8988T (cell line): ENCODE data around the gene SIN3A.
A peak's percentile ranks its signal among the peaks of the same experiment; 100 is the strongest.
"Not testable (repeated sequence)": the region's sequence is repeated elsewhere in the genome, so short reads cannot be mapped to it uniquely, and the experiment has no call there.

Experiments used
- DNase-seq: peaks from one replicate; pipeline ENCODE4 v3.0.0; 2011

Gene SIN3A

DNA sequence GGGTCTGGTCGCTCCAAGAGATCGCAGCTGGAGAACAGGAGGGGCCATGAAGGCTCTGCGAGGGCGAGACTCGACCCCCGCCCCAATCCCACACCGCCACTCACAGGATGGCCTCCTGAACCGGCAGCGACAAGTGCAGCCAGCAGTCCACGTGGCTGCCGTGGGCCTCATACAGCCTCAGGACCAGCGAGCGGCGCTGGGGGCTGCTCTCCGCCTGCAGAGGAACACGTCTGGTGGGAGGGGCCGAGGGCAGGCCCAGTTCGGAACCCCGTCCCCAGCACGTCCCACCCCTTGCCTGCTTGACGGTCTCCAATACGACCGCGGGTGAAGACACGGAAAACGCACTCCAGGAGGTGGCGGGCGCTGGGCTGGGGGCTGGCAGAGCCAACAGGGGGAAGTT, 95.5 kb downstream of the SIN3A start:
- no peak for DNase-seq

DNA sequence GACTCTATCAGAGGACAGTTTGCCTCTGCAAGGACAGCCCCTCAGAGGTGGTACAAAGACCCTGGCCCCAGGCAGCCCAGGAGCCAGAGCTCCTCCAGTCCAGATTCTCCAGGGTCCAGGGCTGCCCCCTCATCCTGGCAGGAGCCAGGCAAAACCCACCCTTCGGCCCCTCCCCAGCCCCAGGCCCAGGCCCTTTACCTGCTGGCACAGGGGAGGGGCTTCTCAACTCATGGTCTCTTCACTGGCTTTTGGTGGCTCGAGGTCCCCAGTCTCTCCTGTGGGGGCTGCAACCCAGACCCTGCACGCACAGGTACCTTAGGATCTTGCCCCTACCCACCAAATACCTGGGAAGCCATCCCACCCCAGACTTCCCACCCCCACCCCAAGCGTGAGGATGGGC, 96.1 kb downstream of the SIN3A start:
- DNase-seq, result no peak

DNA sequence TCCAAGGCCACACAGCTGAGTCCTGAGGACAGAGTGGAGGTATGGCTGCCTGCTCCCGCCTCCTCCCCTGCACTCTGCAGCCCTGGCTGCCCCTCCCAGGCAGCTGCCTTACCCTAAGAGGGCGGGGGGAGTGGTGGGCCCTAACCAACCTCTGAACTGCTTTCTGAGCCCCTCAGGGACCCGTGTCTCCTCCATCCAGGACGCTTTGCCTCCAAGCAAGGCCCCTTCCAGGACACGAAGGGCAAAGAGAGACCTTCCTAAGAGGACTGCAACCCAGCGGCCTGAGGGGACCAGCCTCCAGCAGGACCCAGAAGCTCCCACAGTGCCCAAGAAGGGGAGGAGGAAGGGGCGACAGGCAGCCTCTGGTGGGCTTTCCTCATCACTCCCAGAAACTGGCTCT, 97.0 kb downstream of the SIN3A start:
- DNase-seq, result no peak

DNA sequence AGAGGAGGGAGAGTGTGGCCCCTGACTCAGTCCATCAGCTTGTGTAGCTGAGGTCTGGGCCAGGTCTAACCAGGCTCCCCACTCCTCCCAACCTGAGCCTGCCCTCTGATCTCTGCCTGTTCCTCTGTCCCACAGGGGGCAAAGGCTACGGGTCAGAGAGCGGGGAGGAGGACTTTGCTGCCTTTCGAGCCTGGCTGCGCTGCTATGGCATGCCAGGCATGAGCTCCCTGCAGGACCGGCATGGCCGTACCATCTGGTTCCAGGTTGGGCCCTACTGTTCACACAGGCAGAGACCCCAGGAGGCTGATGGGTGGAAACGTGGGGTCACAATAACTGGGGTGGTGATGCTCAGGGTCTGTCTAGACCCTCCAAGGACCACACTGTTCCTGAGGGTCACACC, 97.9 kb downstream of the SIN3A start:
- peak; percentile 8 for DNase-seq

DNA sequence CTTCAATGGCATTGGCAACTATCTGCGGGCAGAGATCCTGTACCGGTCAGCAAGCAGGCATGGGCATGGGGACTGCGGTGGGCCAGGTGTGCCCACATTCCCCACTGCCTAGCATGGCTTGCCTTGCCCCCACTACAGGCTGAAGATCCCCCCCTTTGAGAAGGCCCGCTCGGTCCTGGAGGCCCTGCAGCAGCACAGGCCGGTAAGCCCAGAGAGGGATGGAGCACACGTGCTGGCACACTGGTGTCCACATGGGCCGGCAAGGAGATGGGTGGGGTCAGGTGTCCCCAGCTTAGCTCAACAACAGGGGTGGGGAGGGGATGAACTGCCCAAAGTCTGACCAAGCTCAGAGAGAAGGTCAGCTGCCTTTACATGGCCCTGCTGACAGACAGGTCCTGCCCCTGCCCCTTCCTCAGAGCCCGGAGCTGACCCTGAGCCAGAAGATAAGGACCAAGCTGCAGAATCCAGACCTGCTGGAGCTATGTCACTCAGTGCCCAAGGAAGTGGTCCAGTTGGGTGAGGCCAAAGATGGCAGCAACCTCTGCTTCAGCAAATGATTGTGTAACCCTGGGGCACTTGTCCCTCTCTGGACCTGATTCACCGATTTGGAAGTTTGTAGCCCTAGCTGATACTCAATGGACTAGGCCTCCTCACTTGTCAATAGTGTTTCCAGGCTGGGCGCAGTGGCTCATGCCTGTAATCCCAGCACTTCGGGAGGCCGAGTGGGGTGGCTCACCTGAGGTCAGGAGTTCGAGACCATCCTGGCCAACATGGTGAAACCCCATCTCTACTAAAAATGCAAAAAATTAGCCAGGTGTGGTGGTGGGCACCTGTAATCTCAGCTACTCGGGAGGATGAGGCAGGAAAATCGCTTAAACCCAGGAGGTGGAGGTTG, 99.1 kb downstream of the SIN3A start:
- peak; percentile 7 for DNase-seq

DNA sequence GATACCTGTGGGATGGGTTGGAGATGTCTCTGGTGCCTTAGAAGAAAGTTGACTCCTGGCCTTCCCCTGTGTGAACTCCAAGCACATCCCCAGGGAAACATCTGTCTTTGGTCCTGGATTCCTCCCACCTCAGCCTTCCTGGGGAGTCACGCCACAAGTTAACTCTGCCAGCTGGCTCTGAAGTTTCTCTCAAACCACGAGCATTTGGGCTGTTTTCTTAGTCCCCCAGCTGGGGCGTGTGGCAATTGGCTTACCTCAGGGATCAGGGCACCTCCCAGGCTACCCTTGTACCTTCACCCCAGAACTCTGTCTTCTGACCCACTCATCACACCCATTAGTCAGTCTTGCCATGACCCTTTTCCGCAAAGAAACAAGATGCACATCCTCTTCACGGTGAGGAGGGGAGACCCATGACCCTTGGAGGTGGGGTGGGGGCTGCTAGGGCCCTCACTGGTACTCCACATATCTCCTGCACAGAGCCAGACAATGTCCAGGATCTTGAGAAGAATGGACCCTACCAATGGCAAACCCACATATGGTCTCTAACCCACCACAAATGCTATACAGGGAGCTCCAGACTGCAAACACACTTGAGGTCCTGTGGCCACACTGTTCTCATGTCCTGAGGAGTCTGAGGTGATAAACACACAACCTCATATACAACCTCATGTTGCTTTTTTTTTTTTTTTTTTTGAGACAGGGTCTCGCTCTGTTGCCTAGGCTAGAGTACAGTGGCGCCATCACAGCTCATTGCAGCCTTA, 100.7 kb downstream of the SIN3A start:
- DNase-seq, result no peak

DNA sequence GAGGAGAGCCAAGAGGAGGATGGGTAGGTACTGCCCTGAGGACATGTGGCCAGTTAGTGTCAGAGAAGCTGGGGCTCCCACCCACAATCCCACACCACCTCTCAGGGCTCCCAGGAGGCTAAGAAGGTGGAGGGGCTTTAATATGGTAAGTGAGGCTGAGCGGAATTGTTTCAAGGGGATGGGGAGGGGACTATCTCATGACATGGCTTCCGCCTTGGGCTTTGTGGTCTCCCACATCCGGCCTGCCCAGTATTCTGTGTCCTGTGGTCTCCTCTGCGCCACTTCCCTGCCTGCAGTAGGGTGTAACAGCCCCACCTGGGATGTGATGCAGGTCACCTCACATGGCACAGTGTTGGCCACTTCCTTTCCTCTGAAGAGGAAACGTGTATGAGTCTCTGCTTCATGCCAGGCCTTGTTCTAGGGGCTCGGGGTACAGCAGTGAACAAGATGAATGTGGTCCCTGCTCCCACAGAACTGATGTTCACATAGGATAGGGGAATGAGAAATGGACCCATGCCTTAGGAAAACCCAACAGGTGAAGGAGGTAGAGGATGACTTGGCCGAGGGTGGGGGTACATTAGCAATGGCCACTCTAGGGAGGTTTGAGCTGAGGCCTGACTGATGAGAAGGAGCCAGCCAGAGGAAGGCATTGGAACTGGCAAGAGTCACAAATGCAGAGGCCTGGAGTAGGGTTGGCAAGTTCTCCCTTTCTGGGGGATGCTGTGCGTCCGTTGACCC, 101.5 kb downstream of the SIN3A start:
- DNase-seq, result no peak

DNA sequence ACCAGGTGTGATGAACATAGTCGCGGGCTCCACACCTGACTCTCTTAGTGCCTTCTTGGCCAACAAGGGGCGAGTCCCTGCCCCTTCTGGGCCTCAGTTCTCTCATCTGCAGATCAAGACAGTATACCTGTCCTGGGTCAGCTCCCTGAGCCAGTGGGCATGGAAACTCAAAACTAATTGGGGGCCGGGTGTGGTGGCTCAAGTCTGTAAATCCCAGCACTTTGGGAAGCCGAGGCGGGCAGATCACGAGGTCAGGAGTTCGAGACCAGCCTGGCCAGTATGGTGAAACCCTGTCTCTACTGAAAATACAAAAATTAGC, 102.2 kb downstream of the SIN3A start:
- DNase-seq, result not testable (repeated sequence)

DNA sequence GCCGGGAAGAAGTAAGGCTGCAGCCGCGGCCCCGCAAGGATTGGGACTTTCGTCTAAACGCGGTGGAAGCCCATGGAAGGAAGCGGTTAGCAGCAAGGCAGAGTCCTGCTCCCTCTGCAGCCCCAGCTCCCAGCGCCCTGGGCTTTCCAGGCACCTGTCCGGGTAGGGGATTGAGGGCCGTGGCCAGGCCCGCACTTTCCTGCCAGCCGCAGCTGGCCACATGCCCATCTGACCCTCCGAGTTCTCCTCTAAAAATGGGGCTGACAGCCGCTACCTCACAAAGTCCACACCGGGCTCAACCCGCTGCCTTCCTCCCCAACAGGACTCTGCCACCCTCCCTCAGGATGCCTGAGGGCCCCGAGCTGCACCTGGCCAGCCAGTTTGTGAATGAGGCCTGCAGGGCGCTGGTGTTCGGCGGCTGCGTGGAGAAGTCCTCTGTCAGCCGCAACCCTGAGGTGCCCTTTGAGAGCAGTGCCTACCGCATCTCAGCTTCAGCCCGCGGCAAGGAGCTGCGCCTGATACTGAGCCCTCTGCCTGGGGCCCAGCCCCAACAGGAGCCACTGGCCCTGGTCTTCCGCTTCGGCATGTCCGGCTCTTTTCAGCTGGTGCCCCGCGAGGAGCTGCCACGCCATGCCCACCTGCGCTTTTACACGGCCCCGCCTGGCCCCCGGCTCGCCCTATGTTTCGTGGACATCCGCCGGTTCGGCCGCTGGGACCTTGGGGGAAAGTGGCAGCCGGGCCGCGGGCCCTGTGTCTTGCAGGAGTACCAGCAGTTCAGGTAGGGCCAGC, 102.7 kb downstream of the SIN3A start:
- peak; percentile 17 for DNase-seq

DNA sequence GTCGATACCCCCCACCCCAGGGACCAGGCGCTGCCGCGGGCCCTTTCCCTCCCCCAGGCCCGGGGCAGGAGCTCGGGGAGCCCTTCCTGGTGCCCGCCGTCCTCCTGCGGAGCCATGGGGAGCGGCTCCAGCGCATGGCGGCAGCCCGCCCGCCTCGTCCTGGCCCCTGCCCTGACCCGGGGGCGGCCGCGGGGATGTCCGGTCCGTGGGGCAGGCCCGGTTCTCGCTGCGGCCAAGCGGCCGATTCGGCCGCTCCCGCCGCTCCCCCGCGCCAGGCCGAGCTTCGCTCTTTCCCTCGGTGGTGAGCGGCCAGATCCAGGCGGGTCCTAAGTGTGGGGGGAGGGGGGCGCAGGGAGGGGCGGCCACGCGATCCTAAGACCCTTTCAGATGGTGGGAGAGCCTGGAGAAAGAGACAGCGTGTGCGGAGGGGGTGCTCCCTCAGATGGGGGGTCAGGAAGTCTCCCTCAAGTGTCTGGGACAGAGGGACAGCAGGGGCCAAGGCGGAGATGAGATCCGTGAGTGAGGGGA, 103.4 kb downstream of the SIN3A start:
- peak; percentile 24 for DNase-seq

DNA sequence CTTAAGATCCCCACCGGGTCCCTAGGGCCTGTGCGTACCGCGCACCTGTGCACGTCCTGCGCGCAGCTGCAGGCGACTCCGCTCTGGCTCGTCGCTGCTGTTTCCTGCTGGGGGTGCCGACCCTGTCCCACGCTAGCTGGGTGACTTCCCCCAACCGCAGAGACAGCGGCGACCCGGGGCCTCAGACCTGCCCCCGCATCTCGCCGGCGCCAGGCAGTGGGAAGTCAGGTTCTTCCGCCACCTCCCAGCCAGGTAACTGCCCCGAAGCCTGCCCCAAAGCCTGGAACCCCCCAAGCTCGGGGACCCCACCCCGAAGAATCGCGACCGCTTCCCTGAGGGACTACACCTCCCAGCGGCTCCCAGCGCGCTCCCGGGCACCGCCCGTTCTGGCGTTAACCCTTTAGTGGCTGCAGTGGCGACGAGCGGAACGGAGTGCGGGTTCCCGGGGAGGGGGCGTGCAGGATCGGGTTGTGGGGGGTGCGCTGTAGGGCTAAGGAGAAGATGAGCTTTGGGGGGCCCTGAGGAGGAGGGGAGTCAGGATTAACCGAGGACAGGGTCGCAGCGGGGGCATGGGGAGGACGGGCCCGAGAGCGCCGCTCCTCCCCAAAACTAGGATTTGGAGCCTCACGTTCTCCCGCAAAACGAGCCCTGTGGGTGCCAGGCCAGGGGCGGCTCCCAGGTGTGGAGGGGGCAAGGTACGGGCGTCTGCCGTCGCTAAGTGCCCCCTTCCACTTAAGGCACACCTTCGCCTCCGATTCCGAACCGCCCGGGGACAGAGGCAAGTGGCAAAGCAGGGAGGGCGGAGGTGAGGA, 104.1 kb downstream of the SIN3A start:
- peak; percentile 55 for DNase-seq

DNA sequence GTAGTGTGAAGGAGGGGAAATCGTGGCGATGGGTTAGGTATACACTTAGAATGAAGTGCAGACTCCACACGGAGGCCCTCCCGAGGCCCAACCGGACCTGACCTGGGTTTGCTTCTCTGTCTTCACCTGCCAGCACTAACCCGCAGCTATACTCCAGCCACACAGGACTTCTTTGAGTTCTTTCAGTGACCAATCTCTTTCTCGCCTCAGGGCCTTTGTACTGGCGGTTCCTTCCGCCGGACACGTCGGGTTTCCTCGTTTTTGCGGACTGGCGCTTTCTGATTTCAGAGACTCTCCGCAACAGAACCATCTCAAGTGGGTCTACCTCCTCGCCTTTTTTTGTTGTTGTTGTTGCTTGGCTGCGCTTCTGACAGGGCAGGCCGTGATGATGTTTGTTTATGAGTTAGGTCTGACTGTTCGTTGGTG, 104.7 kb downstream of the SIN3A start, which contains the start of gene NEIL1:
Gene NEIL1, plus strand, starts transcription at position 244 of the 426 bp plus-strand sequence. CDS start 1,867 bp downstream, outside the sequence.
- peak; percentile 8 for DNase-seq

DNA sequence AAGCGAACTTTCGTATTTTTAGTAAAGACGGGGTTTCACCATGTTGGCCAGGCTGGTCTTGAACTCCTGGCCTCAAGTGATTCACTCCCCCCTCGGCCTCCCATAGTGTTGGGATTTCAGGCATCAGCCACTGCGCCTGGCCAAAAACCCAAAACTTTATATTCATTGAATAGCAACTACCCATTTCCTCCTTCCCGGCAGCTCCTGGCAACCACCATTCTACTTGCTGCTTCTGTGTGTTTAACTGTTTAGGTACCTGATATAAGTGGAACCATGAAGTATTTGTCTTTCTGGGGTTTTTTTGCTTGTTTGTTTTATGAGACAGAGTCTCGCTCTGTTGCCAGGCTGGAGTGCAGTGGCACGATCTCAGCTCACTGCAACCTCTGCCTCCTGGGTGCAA, 107.5 kb downstream of the SIN3A start:
- DNase-seq, result not testable (repeated sequence)

DNA sequence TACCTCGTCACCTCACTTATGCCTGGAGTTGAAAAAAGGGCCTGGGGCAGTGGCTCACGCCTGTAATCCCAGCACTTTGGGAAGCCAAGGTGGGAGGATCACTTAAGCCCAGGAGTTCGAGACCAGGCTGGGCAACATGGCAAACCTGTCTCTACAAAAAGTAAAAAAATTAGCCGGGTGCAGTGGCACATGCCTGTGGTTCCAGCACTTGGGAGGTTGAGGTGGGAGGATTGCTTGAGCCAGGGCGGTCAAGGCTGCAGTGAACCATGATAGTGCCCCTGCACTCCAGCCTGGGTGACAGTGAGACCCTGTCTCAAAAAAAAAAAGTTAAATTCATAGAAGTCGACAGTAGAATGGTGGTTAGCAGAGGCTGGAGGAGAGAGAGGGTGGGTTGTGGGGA, 109.3 kb downstream of the SIN3A start:
- DNase-seq, result no peak

DNA sequence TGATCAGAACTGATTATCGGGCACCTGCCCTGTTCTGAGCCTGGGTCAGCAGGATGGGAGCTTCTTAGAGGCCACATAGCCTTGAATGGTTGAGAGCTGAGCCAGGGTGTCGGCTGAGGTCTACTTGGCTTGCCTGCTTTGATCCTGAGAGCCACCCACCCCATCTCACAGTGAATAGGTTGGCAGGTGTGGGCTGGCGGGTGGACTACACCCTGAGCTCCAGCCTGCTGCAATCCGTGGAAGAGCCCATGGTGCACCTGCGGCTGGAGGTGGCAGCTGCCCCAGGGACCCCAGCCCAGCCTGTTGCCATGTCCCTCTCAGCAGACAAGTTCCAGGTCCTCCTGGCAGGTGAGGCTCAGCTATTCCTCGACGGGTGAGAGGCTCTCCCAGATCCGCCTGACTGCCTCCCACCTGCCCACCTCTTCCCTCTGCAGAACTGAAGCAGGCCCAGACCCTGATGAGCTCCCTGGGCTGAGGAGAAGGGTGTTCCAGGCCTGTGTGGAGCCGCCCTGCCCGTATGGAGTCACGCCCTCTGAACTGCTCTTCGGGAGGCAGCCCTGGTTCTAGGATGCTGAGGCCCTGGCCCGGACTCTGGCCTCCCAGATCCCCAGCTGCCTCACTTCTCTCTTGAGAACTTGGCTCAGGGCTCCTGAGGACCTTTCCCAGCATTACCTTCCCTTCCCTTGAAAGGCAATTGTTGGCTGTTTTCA, 111.8 kb downstream of the SIN3A start:
- no peak for DNase-seq

DNA sequence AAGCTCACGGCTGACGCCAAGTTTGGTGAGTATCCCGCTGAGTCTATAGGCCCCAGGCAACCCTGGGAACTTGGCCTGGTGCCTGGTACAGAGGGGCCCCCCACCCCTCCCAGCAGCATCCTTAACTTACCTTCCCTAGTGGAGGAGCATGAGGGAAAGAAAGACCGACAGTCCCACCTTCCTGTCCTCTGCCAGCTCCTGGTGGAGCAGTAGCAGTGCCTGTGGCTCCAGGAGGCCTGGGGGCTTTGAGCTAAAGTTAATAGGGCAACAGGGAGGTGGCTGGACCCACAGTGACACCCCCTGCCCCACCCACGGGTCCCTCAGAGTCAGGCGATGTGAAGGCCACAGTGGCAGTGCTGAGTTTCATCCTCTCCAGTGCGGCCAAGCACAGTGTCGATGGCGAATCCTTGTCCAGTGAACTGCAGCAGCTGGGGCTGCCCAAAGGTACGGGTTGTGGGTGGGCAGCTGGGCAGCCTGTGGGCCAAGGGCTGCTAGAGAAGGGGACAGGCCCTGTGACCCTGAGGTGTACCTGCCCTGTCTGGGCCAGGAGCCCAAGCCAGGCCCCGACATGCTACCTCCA, 112.7 kb downstream of the SIN3A start:
- DNase-seq, result no peak

DNA sequence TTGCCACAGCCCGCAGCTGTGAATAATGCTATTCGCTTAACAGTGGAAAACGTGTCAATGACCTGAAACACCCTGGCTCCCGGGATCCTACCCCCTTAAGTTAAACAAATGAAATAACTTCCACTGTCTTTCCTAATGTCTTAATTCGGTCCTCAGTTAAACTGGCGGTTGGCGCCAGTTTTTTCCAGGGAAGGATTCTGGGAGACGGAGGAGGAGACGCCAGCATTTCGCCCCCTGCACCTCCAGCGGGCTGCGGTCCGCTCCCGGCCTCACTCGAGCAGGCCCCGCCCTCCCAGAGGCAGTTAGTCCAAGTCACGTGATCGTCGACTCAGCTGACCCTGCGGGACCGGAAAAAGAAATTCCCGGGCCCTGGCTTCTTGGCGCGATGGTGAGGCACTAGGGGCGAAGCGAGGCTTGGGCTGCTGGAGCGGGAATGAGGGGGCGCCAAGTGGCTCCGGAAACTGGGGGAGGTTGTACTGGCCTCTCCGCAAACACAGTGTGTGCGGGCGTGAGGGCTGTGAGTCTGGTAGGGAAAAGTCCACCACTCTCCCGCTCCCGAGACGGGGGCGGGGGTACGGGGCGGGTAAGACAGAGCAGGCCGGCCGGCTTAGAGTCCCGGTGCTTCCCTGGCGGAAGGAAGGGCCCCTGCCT, 115.7 kb downstream of the SIN3A start, which contains the start of gene COMMD4:
Gene COMMD4, plus strand, starts transcription at position 359 of the 651 bp plus-strand sequence. Its CDS starts 27 bp downstream, at position 386.
- DNase-seq, result peak; percentile 32

DNA sequence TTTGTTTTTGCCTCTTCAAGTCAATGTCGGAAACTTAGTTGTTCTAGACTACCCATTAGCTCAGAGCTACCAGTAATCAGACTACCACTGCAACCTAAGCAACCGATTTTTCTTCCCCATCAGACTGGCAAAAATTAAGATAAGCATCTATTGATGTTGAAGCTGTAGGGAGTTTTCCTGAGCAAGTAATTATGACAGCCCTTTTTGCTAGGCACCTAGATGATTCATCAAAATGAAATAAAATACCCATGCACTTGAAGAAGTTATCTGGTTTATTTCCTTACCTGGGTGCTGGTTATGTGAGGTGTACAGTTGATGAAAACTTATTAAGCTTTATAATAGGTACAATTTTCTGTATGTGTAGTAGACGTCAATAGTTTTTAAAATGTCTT, 116.2 kb downstream of the SIN3A start:
- DNase-seq, result no peak

DNA sequence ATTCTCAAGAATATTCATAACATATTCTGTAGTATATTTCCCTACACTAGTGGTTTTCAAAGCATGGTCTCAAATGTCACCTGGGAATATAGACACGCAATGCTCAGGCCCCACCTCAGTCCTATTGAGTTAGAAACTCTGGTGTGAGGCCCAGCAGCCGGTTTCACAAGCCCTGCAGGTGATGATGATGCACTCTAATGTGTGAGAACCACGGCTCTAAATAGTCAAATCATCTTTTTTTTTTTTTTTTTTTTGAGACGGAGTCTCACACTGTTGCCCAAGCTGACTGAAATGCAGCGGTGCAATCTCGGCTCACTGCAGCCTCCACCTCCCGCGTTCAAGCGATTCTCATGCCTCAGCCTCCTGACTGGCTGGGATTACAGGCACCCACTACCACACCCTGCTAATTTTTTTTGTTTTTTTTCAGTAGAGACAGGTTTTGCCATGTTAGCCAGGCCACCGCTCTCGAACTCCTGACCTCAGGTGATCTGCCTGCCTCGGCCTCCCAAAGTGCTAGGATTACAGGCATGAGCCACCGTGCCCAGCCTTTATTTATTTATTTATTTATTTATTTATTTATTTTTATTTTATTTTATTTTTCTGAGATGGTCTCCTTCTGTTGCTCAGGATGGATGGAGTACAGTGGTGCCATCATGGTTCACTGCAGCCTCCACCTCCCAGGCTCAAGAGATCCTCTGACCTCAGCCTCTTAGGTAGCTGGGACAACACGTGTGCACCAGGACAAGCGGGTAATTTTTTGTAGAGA, 117.7 kb downstream of the SIN3A start:
- DNase-seq, result not testable (repeated sequence)
